Vagina (tissue), 2 donors: Measurements from ENCODE around the gene PADI2. TPM values are rescaled to one million over a fixed set of nuclear protein-coding genes. Genes with fewer than 3 reads are reported as not detected.

ENCODE experiments used
- DNase-seq, 2 donors: peaks; one replicate each; pipeline ENCODE4 v3.0.0-alpha.2; 2017; ENCODE audit errors: extremely low spot score in 2 of 2
- H3K27ac ChIP-seq: fragments of 200-600 bp; sonication (generic); one replicate; pipeline ENCODE4 v1.5.1; 2019
- H3K27me3 ChIP-seq: fragments of 200-600 bp; sonication (generic); one replicate; pipeline ENCODE4 v1.5.1; 2019
- H3K36me3 ChIP-seq, 2 donors: fragments of 200-600 bp; sonication (generic); one replicate each; pipeline ENCODE4 v1.5.1; 2017 to 2019
- H3K4me1 ChIP-seq: fragments of 200-600 bp; sonication (generic); one replicate; pipeline ENCODE4 v1.5.1; 2019
- H3K4me3 ChIP-seq, 2 donors: fragments of 200-600 bp; sonication (generic); 1 replicate in 1 of 2; 2 replicates in 1 of 2; pipeline ENCODE4 v1.5.1; 2016 to 2019
- H3K9me3 ChIP-seq: fragments of 200-600 bp; sonication (generic); one replicate; pipeline ENCODE4 v1.5.1; 2019
- POLR2A ChIP-seq, 2 donors: fragments of 450-650 bp; IDR thresholded peaks; one replicate each; pipeline ENCODE4 v1.6.1; 2017; ENCODE audit warnings: antibody characterized with exemption in 2 of 2, mild to moderate bottlenecking in 2 of 2, moderate library complexity in 2 of 2
- POLR2AphosphoS5 ChIP-seq, 2 donors: sonication (generic); formaldehyde crosslinking; IDR thresholded peaks; one replicate each; pipeline ENCODE4 v1.9.0; 2017; ENCODE audit warnings: antibody characterized with exemption in 2 of 2, mild to moderate bottlenecking in 2 of 2, low read depth in 1 of 2; ENCODE audit not compliant: insufficient read depth in 1 of 2
- intact Hi-C: fragments of 100-400 bp; cut with DNase I; formaldehyde crosslinking; loops from one replicate; pipeline ENCODE4 v1.15.1; 2023
- total RNA-seq: library from RNA; depleted of rRNA; stranded (reverse); fragments of >200 nt; gene quantifications from one replicate; pipeline ENCODE4 v1.2.3, GENCODE V29; 2016
- TF ChIP-seq, protein P1 (sequence below), 3 experiments: fragments of 450-650 bp in 2 of 3; fragments of 200-600 bp in 1 of 3; sonication (generic) in 1 of 3; IDR thresholded peaks; one replicate each; pipeline ENCODE4 v1.5.1; 2017 to 2019; ENCODE audit warnings: antibody characterized with exemption in 3 of 3, mild to moderate bottlenecking in 2 of 3, moderate library complexity in 2 of 3

The PADI2 gene
- total RNA-seq, 1 donor from 2014 or later, result 0.98 TPM

DNA sequence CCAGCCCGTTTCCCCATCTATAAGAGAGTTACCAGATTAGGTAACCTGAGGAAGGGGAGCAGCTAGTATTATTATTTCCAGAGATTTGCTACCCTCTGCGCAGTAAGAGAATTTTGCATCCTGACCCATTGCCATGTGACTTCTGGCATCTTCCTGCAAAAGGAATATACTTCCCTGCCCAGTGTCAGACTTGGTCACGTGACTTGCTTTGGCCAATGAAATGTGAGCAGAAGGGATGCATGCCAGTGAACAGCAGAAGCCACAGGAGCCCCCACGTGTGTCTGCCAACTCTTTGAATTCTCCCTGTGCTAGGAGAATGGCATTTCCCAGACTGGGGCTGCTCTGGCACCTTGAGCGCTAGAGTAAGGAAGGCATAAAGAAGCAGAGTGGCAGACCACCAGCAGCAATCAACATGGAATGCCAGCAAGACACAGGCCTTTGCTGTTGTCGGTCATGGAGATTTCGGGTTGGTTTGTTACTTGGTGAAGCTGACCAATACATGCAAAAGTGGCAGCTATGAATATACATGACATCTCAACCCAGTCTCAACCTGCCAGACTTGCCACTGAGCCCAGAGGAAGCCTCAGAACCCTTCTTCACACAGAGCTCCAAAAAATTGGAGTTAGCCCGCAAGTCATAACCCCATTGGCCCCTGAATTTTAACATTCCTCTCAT, 39.0 kb downstream of the PADI2 start:
- no peak overlapping the region for H3K27ac ChIP-seq
- no peaks in the 10 kb centered on the region for H3K4me1 ChIP-seq
- TF ChIP-seq, protein P1, sequence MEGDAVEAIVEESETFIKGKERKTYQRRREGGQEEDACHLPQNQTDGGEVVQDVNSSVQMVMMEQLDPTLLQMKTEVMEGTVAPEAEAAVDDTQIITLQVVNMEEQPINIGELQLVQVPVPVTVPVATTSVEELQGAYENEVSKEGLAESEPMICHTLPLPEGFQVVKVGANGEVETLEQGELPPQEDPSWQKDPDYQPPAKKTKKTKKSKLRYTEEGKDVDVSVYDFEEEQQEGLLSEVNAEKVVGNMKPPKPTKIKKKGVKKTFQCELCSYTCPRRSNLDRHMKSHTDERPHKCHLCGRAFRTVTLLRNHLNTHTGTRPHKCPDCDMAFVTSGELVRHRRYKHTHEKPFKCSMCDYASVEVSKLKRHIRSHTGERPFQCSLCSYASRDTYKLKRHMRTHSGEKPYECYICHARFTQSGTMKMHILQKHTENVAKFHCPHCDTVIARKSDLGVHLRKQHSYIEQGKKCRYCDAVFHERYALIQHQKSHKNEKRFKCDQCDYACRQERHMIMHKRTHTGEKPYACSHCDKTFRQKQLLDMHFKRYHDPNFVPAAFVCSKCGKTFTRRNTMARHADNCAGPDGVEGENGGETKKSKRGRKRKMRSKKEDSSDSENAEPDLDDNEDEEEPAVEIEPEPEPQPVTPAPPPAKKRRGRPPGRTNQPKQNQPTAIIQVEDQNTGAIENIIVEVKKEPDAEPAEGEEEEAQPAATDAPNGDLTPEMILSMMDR (IDR thresholded peaks at IDR 0.05), result no peak
- TF ChIP-seq POLR2A (IDR thresholded peaks at IDR 0.05) (no peak), POLR2AphosphoS5 (IDR thresholded peaks at IDR 0.05; ENCODE audit: insufficient read depth in 1 of 2, low read depth in 1 of 2) (no peak)
- no peak overlapping the region for H3K4me3 ChIP-seq
- H3K36me3 ChIP-seq, result no peaks in the 10 kb centered on the region
- DNase-seq, result no peak
- intact Hi-C loops, result no loop called here
- H3K9me3 ChIP-seq, result no peaks in the 10 kb centered on the region
- H3K27me3 ChIP-seq, result no peaks in the 10 kb centered on the region

DNA sequence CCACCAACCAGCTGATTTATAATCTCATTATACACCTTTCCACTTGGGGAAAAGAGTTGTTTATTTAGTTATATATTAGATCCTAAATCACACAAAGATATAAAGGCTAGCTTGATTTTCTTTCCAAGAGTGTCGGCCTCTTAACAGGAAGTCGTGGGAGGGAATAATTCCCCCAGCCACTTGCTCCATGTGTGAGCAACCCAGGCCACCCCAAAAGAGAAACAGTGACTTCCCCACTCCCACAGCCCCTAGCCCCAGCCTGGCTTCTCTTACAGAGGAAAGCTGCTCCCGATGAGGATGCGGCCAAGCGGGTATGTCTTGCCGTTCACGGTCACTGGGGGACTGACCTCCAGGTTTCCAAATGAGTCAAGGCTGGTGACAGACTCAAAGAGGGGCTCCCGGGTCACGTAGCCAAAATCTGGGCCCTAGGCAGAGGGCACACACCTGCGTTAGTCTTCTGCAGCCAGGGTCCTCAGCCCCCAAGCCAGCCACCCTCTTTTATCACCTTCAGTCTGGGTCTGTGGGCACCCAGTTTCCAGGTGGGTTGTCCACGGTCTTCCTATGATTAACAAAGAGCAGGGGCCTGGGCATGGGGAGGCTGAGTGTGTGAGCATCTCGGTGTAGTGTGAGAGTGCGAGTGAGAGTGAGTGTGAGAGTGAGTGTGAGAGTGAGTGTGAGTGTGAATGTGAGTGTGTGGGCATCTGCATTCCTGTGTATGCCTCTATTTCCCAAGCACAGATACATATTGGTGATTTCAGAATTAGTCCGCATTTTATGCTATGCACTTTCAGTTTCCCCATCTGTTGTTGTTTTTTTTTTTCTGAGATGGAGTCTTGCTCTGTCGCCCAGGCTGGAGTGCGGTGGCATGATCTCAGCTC, 40.0 kb downstream of the PADI2 start:
- no peak for DNase-seq
- no peak for TF ChIP-seq POLR2AphosphoS5 (IDR thresholded peaks at IDR 0.05; ENCODE audit: insufficient read depth in 1 of 2, low read depth in 1 of 2)
- no peak for TF ChIP-seq POLR2A (IDR thresholded peaks at IDR 0.05)
- TF ChIP-seq, protein P1 (IDR thresholded peaks at IDR 0.05), result no peak
- Histone ChIP-seq H3K4me1 (no peaks in the 10 kb centered on the region), H3K9me3 (no peaks in the 10 kb centered on the region), H3K27ac (no peak overlapping the region), H3K27me3 (no peaks in the 10 kb centered on the region), H3K36me3 (no peaks in the 10 kb centered on the region), H3K4me3 (no peak overlapping the region)
- intact Hi-C loops, result no loop called here

DNA sequence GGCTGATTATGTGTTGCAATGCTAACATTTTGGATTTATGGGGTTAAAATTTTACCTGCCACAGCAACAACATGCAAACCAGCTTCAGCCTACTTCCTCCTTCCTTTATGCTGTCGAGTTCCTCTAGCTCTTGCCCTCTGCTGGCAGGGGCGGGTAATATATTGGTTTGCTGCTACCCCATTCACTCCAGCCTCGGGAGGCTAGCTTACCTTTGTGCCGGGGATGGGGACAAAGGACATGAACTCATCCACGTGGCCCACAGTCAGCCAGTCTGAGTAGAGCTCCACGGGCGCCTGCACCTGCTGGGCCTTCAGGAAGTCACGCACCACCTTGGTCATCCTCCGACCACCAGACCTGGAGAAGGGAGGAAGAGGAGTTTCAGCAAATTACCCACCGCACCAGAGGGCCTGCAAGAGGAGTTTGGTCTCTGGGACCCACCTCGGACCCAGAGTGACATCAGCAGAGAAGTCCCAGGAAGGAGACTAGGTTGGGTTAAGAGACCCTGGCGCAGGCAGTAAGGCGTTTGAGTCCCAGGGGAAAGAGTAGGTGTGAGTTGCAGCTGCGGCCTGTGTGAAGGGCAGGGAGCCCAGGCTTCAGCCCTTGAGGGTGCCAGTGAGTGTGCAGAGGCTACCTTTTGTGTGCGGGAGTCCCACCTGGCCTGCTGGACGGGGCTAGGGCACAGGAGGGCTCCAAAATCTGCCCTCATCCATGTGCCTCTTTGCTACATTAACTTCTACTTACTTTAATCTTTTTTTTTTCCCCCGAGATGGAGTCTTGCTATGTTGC, 43.6 kb downstream of the PADI2 start:
- intact Hi-C loops, result no loop called here
- TF ChIP-seq, protein P1 (IDR thresholded peaks at IDR 0.05), result no peak
- no peak for TF ChIP-seq POLR2A (IDR thresholded peaks at IDR 0.05)
- TF ChIP-seq POLR2AphosphoS5 (IDR thresholded peaks at IDR 0.05; ENCODE audit: insufficient read depth in 1 of 2, low read depth in 1 of 2), result no peak

DNA sequence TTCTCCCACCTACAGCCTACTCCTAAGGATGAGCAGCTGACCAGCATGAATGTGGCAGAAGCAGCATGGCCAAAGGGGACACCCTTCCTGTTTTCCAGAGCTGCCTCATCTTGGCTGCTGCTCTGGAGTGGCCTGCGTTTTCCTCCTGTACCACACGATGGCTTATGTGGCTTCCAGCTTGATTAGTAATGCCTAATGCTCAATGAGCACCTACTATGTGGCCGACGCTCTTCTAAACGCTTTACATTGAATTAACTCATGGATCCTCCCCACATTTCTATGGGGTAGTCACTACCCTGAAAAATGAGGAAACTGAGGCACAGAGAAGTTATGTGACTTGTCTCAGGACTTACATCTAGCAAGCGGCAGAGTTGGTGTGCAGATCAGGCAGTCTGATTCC, 47.5 kb downstream of the PADI2 start:
- H3K4me1 ChIP-seq, result no peaks in the 10 kb centered on the region
- H3K27me3 ChIP-seq, result no peaks in the 10 kb centered on the region
- no peak for DNase-seq
- intact Hi-C loops, result no loop called here
- H3K27ac ChIP-seq, result no peak overlapping the region
- no peaks in the 10 kb centered on the region for H3K36me3 ChIP-seq
- H3K4me3 ChIP-seq, result no peak overlapping the region
- H3K9me3 ChIP-seq, result no peaks in the 10 kb centered on the region
- TF ChIP-seq, protein P1 (IDR thresholded peaks at IDR 0.05), result no peak

More for the DNA sequence above, 43.6 kb downstream of the PADI2 start:
- no peak overlapping the region for H3K4me3 ChIP-seq
- no peaks in the 10 kb centered on the region for H3K9me3 ChIP-seq
- H3K27me3 ChIP-seq, result no peaks in the 10 kb centered on the region
- DNase-seq, result no peak
- no peak overlapping the region for H3K27ac ChIP-seq
- no peaks in the 10 kb centered on the region for H3K4me1 ChIP-seq
- no peaks in the 10 kb centered on the region for H3K36me3 ChIP-seq
